GM18868 (cell line): ENCODE data around the gene BAG3.
"Not testable (repeated sequence)": the region's sequence is repeated elsewhere in the genome, so short reads cannot be mapped to it uniquely, and the experiment has no call there.

Experiments
- ATAC-seq: cut with Tn5 transposase; IDR thresholded peaks from one replicate; pipeline ENCODE4 v1.9.1; 2021; ENCODE audit warnings: mild to moderate bottlenecking, moderate library complexity; ENCODE audit not compliant: unreplicated experiment

Gene BAG3

GRCh38 chr10:119650692-119651513, at the start of gene BAG3:
TSS of gene BAG3 (plus strand) at chr10:119651380. CDS start at chr10:119651676, 296 bp downstream.
- peak; percentile 76 for ATAC-seq

- ATAC-seq = no peak
Measured at GRCh38 chr10:119602241-119603095, 48.7 kb upstream of the BAG3 start.

GRCh38 chr10:119604468-119604867, 46.7 kb upstream of the BAG3 start:
- ATAC-seq = no peak

GRCh38 chr10:119608316-119609155, 42.6 kb upstream of the BAG3 start:
- no peak for ATAC-seq

- no peak for ATAC-seq
Measured at GRCh38 chr10:119609516-119609915, 41.7 kb upstream of the BAG3 start.

GRCh38 chr10:119611433-119611832, 39.7 kb upstream of the BAG3 start:
- no peak for ATAC-seq

GRCh38 chr10:119613741-119614140, 37.4 kb upstream of the BAG3 start:
- ATAC-seq = no peak

GRCh38 chr10:119614686-119615085, 36.5 kb upstream of the BAG3 start:
- ATAC-seq = no peak

- ATAC-seq = no peak
Measured at GRCh38 chr10:119616882-119617570, 34.2 kb upstream of the BAG3 start.

GRCh38 chr10:119619215-119619614, 32.0 kb upstream of the BAG3 start:
- ATAC-seq = no peak

GRCh38 chr10:119619811-119620210, 31.4 kb upstream of the BAG3 start:
- not testable (repeated sequence) for ATAC-seq

- ATAC-seq = no peak
Measured at GRCh38 chr10:119620241-119621077, 30.7 kb upstream of the BAG3 start.

GRCh38 chr10:119621078-119621384, 30.1 kb upstream of the BAG3 start:
- ATAC-seq = no peak

- no peak for ATAC-seq
Measured at GRCh38 chr10:119625570-119626280, 25.5 kb upstream of the BAG3 start.

- no peak for ATAC-seq
Measured at GRCh38 chr10:119630300-119630699, 20.9 kb upstream of the BAG3 start.

GRCh38 chr10:119633538-119634218, 17.5 kb upstream of the BAG3 start:
- ATAC-seq = no peak

GRCh38 chr10:119634219-119634544, 17.0 kb upstream of the BAG3 start:
- ATAC-seq = no peak

GRCh38 chr10:119637631-119638030, 13.5 kb upstream of the BAG3 start:
- ATAC-seq = no peak

- no peak for ATAC-seq
Measured at GRCh38 chr10:119638982-119639381, 12.2 kb upstream of the BAG3 start.
